MG63 (cell line): ENCODE data around the gene SLC2A4RG. TPM values are rescaled to one million over a fixed set of nuclear protein-coding genes. Genes with fewer than 3 reads are reported as not detected.

Experiments used
- DNase-seq: peaks from one replicate; pipeline ENCODE4 v3.0.0-alpha.2; 2020
- H3K27me3 ChIP-seq: fragments of 250-450 bp; sonication (Bioruptor Pico); 2 replicates; pipeline ENCODE4 v1.5.1; 2020; ENCODE audit warnings: mild to moderate bottlenecking, moderate library complexity
- H3K36me3 ChIP-seq: fragments of 250-450 bp; sonication (Bioruptor Pico); 2 replicates; pipeline ENCODE4 v1.5.1; 2020; ENCODE audit warnings: mild to moderate bottlenecking, moderate library complexity
- H3K4me3 ChIP-seq: fragments of 250-450 bp; sonication (Bioruptor Pico); 2 replicates; pipeline ENCODE4 v1.5.1; 2020; ENCODE audit warnings: mild to moderate bottlenecking, moderate library complexity
- H3K9me3 ChIP-seq: fragments of 250-450 bp; sonication (Bioruptor Pico); 2 replicates; pipeline ENCODE4 v1.5.1; 2020; ENCODE audit warnings: mild to moderate bottlenecking, moderate library complexity
- total RNA-seq: library from RNA; depleted of rRNA; stranded (reverse); fragments of >200 nt; shearing (Covaris generic); gene quantifications from 2 replicates; pipeline ENCODE4 v1.2.3, GENCODE V29; 2014; ENCODE audit warnings: low replicate concordance

The SLC2A4RG gene
- total RNA-seq, 1 experiment from 2014 or later: 123 TPM

DNA sequence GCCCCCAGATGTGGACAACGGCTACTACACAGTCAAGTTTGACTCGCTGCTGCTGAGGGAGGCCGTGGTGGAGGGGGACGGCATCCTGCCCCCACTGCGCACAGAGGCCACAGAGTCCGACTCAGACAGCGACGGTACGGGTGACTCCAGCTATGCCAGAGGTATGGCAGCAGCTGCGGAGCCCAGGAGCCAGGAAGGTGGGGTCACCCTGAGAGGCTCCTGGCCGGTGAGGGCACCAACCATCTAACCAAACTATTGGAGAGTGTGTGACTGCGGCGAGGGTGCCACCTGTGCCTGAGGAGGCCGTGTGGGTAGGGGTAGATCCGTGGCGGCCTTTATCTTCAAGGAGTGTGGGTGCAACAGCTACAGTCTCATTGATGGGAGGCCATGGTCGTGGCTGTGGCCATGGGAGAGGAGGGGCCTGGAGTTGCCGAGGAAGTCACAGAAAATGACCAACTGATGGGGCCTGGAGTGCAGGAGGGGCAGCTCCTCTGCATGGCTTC, 5.9 kb upstream of the SLC2A4RG start:
- Histone ChIP-seq H3K4me3 (no peak overlapping the region), H3K36me3 (peaks cover 36% of the 10 kb centered on the region), H3K9me3 (no peaks in the 10 kb centered on the region), H3K27me3 (no peaks in the 10 kb centered on the region)
- DNase-seq: no peak

DNA sequence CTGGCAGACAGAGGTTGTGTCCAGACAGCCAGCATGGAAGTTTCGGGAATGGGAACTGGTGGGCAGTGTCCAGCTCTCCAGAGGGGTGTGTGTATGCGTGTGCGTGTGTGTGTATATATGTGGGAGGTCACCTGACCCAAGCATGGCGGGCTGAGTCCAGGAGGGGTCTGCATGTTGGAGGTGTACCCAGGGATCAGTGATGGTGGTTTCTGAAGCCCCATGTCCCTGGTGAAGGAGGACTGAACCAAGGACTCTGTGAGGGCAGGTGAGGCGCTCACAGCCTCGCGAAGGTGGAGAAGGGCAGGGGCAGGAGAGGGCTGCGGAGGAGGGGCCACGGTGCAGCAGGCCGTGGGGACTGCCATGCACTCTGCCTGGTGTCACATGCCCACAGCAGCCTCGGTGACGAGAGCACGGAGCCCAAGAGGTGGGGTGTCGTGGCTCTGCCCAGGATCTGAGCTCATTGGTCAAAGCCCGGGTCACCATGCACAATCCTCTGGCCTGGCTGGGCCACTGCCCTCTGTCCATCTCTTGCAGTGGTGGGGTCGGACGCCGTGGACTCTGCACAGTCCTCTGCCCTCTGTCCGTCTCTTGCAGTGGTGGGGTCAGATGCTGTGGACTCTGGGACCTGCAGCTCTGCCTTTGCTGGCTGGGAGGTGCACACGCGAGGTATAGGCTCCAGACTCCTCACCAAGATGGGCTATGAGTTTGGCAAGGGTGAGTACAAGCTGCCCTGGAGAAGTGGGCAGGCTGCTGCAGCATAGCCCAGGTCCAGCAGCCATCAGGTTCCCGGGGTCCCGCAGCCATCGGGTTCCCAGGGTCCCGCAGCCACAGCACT, 5.2 kb upstream of the SLC2A4RG start:
- no peak for DNase-seq
- H3K9me3 ChIP-seq: no peaks in the 10 kb centered on the region
- H3K36me3 ChIP-seq: peaks cover 37% of the 10 kb centered on the region
- H3K4me3 ChIP-seq: no peak overlapping the region
- H3K27me3 ChIP-seq: no peaks in the 10 kb centered on the region

DNA sequence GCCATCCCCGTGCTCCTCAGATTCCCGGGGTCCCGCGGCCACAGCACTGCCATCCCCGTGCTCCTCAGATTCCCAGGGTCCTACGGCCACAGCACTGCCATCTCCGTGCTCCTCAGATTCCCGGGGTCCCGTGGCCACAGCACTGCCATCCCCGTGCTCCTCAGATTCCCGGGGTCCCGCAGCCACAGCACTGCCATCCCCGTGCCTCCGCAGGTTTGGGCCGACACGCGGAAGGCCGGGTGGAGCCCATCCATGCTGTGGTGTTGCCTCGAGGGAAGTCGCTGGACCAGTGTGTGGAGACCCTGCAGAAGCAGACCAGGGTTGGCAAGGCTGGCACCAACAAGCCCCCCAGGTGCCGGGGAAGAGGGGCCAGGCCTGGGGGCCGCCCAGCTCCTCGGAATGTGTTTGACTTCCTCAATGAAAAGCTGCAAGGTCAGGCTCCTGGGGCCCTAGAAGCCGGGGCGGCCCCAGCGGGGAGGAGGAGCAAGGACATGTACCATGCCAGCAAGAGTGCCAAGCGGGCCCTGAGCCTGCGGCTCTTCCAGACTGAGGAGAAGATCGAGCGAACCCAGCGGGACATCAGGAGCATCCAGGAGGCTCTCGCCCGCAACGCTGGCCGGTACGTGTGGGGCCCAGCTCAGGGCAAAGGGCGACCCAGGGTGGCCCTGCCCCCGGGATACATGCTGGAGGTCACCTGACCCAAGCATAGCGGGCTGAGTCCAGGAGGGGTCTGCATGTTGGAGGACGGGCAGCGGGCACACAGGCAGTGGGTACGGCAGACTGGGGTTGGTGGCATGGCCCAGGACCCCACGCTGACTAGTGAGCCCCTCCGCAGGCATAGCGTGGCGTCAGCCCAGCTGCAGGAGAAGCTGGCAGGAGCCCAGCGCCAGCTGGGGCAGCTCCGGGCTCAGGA, 4.4 kb upstream of the SLC2A4RG start:
- H3K36me3 ChIP-seq: peaks cover 30% of the 10 kb centered on the region
- H3K27me3 ChIP-seq: no peaks in the 10 kb centered on the region
- DNase-seq: no peak
- no peaks in the 10 kb centered on the region for H3K9me3 ChIP-seq
- no peak overlapping the region for H3K4me3 ChIP-seq

DNA sequence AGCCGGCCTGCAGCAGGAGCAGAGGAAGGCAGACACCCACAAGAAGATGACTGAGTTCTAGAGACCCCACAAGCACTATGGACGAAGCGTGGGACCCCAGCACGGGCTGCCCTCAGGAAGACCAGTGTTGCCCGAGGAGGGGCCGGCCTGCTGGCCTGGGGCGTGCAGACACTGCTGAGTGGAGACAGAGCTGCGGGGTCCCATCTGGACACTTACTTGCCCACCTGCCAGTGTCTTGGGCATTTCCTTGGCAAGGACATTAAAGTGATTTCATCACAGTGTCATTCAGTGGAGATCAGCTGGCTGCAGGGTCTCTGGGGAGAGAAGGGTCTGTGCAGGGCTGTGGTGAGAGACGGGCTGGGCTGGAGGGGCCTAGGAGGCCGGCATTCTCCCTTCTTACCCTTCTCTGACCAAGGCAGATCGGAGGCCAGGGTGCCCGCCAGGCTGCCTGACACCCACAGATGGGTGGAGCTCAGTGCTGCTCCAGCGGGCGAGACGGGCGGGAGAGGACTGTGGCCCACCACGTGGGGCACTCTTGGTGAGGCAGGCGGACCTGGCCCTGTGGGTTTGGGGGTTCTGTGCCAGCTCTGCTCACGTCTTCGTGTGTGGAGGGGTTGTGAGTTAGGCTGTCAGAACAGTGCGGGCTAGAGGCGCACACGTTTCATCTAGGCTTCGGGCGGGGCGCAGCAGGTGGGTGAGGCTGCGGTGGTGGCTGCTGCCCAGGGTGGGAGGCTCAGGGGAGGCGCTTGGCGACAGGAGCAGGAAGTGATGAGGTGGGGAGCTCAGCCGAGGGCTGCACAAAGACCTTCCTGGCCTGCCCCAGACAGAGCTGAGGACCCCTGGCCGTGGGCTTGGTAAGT, 3.5 kb upstream of the SLC2A4RG start, which contains the start of gene LIME1:
Gene LIME1 (plus strand): TSS at position 806 of the 860 bp plus-strand sequence. CDS start 886 bp downstream, outside the sequence.
- DNase-seq: no peak
- no peaks in the 10 kb centered on the region for H3K9me3 ChIP-seq
- no peak within 1 kb of the TSS for H3K4me3 ChIP-seq
- no peaks in the 10 kb centered on the region for H3K27me3 ChIP-seq
- peaks cover 29% of the 10 kb centered on the region for H3K36me3 ChIP-seq

DNA sequence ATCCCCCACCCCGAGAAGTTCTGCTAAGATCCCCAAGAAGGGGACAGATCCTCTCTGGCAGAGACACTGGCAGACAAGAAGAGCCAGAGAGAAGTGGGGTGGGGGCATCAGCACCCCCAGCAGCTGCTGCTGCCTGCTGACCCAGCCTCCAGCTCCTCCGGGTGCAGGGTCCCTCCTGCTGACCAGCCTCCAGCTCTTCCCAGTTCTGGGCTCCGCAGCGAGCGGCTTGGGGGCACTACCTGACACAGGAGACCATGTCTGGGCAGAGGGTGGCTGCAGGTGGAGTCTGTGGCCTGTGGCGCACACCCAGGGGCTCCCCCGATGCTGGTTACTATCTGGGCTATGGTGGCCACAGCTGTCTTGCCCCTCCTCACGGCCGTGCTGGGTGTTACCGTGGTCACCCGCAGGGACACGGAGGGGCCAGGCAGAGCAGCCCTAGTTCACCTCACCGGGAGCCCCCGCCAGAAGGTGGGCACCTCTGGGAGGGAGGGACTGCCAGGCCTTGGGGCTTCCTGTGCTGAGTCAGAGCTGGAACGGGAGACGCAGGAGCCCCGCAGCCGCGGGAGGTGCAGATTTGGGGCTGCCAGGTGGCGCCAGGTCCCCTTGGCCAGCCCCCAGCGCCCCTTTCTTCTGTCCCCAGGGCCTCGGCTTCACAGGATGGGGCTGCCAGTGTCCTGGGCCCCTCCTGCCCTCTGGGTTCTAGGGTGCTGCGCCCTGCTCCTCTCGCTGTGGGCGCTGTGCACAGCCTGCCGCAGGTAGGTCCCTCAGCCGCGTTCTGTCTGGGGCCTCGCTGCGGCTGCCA, 2.5 kb upstream of the SLC2A4RG start:
- Histone ChIP-seq H3K4me3 (no peak overlapping the region), H3K27me3 (no peaks in the 10 kb centered on the region), H3K36me3 (peaks cover 39% of the 10 kb centered on the region), H3K9me3 (no peaks in the 10 kb centered on the region)
- no peak for DNase-seq

DNA sequence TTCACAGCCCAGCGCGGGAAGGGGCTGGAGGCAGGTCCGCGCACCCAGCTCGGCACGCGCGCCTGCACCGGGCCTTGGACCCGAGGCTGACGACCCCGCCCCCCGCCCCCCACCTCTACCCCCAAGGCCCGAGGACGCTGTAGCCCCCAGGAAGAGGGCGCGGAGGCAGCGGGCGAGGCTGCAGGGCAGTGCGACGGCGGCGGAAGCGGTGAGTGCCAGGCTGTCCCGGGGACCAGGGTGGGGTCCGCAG, 2.0 kb upstream of the SLC2A4RG start:
- Histone ChIP-seq H3K36me3 (peaks cover 41% of the 10 kb centered on the region), H3K27me3 (no peaks in the 10 kb centered on the region), H3K9me3 (no peaks in the 10 kb centered on the region), H3K4me3 (no peak overlapping the region)
- no peak for DNase-seq

DNA sequence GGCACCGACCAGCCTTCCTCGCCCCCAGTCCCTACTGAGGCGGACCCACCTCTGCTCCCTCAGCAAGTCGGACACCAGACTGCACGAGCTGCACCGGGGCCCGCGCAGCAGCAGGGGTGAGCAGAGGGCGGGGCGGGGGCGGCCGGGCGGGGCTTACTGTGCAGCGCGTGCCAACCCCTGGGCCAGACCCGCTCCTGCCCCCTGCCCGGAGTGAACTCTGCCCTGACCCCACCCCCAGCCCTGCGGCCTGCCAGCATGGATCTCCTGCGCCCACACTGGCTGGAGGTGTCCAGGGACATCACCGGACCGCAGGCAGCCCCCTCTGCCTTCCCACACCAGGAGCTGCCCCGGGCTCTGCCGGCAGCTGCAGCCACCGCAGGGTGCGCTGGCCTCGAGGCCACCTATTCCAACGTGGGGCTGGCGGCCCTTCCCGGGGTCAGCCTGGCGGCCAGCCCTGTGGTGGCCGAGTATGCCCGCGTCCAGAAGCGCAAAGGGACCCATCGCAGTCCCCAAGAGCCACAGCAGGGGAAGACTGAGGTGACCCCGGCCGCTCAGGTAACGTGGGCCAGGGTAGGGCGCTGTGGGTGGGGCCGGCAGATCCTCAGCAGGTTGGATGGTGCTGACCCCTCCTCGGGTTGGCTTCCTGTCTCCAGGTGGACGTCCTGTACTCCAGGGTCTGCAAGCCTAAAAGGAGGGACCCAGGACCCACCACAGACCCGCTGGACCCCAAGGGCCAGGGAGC, 1.5 kb upstream of the SLC2A4RG start:
- Histone ChIP-seq H3K27me3 (no peaks in the 10 kb centered on the region), H3K36me3 (peaks cover 40% of the 10 kb centered on the region), H3K9me3 (no peaks in the 10 kb centered on the region), H3K4me3 (no peak overlapping the region)
- no peak for DNase-seq

DNA sequence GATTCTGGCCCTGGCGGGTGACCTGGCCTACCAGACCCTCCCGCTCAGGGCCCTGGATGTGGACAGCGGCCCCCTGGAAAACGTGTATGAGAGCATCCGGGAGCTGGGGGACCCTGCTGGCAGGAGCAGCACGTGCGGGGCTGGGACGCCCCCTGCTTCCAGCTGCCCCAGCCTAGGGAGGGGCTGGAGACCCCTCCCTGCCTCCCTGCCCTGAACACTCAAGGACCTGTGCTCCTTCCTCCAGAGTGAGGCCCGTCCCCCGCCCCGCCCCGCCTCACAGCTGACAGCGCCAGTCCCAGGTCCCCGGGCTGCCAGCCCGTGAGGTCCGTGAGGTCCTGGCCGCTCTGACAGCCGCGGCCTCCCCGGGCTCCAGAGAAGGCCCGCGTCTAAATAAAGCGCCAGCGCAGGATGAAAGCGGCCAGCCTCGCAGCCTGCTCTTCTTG, 868 bp upstream of the SLC2A4RG start:
- Histone ChIP-seq H3K9me3 (no peaks in the 10 kb centered on the region), H3K27me3 (no peaks in the 10 kb centered on the region), H3K36me3 (peaks cover 42% of the 10 kb centered on the region), H3K4me3 (no peak overlapping the region)
- DNase-seq: no peak

DNA sequence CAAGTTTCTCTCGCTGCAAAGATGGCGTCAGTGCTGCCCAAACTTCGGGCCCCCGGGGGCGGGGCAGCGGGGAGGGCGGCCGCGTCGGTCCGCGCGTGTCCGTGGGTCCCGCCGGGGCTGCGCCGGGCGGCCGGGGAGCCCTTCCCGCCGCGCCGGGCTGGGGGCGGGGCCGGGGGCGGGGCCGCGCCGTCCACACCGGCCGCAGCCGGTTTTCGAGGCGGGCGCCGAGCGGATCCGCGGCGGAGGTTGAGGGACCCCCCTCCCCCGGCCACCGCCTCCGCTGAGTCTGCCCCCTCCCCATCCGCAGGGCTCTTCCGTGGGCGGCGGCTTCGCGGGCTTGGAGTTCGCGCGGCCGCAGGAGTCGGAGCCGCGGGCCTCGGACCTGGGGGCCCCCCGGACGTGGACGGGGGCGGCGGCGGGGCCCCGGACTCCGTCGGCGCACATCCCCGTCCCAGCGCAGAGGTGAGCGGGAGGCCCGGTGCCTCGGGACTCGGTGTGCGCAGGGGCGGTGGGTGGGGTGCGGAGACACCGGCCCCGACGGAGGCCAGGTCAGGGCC, 572 bp downstream of the SLC2A4RG start:
- peak; percentile 76 for DNase-seq
- no peaks in the 10 kb centered on the region for H3K27me3 ChIP-seq
- H3K9me3 ChIP-seq: no peaks in the 10 kb centered on the region
- H3K4me3 ChIP-seq: peak overlapping the region; percentile 86
- H3K36me3 ChIP-seq: peaks cover 44% of the 10 kb centered on the region

DNA sequence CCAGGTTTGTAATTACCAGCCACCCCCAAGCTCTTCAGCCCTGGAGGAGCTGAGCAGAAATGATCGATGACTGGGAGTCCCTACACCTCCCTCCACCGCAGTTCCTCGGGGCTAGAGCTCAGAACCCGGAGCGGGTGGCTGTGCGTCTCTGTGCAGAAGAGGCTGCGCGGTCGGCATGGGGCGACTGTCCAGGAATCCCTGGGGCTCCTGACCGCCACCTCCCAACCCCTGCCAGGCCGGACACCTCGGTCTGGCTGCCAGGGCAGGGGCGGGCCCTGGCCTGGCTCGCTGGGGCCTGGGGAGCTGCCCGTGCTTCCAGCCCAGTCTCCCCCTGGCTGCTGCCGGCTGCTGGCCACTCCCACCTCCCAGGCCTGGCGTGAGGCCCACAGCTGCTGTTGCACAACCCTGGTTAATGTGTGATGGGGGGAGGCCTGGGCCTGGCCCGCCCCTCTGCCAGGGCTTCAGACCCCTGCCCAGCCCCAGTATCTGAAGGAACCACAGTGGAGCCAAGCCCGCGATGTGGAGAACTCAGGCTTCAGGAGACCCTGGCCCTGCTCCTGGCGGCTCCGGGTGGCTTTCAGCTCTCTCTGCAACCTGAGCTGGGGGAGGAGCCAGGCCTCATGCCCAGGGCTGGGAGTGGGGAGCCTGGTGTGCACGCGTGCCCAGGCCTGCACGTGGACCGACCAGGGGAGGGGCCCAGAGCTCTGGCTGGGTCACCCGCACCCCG, 1.2 kb downstream of the SLC2A4RG start:
- Histone ChIP-seq H3K9me3 (no peaks in the 10 kb centered on the region), H3K27me3 (no peaks in the 10 kb centered on the region), H3K36me3 (peaks cover 40% of the 10 kb centered on the region), H3K4me3 (peak overlapping the region; percentile 86)
- peak; percentile 96 for DNase-seq

DNA sequence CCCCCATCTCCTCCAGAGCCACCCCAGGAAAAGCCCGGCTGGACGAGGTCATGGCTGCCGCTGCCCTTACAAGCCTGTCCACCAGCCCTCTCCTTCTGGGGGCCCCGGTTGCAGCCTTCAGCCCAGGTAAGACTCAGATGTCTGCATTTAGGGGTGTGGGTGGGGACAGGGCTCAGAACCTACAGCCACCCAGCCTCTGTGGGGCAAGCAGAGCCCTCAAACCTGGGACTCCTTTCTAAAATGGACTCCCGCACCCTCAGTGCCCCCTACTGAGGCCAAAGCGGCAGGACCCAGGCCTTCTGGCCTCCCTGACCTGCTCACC, 1.7 kb downstream of the SLC2A4RG start:
- H3K27me3 ChIP-seq: no peaks in the 10 kb centered on the region
- H3K36me3 ChIP-seq: peaks cover 37% of the 10 kb centered on the region
- H3K4me3 ChIP-seq: peak overlapping the region; percentile 86
- no peak for DNase-seq
- no peaks in the 10 kb centered on the region for H3K9me3 ChIP-seq

DNA sequence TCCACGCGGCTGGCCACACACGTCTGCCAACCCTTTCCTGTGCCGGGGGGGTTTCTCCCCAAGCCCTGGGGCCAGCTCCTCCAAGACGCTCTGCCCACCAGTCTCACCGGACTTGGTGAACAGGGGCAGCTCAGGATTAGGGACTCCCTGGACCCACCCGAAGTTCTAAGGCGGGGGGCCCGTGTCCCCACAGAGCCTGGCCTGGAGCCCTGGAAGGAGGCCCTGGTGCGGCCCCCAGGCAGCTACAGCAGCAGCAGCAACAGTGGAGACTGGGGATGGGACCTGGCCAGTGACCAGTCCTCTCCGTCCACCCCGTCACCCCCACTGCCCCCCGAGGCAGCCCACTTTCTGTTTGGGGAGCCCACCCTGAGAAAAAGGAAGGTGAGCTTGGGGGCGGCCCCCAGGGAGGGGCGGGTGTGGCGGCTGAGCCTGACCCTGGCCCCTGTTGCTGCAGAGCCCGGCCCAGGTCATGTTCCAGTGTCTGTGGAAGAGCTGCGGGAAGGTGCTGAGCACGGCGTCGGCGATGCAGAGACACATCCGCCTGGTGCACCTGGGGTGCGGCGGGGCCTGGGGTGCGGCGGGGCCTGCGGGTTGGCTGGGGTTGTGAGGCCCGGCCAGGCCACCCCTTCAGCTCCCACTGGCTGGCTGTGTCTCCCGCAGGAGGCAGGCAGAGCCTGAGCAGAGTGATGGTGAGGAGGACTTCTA, 2.3 kb downstream of the SLC2A4RG start:
- no peaks in the 10 kb centered on the region for H3K9me3 ChIP-seq
- peaks cover 37% of the 10 kb centered on the region for H3K36me3 ChIP-seq
- H3K27me3 ChIP-seq: no peaks in the 10 kb centered on the region
- H3K4me3 ChIP-seq: peak overlapping the region; percentile 86
- no peak for DNase-seq

DNA sequence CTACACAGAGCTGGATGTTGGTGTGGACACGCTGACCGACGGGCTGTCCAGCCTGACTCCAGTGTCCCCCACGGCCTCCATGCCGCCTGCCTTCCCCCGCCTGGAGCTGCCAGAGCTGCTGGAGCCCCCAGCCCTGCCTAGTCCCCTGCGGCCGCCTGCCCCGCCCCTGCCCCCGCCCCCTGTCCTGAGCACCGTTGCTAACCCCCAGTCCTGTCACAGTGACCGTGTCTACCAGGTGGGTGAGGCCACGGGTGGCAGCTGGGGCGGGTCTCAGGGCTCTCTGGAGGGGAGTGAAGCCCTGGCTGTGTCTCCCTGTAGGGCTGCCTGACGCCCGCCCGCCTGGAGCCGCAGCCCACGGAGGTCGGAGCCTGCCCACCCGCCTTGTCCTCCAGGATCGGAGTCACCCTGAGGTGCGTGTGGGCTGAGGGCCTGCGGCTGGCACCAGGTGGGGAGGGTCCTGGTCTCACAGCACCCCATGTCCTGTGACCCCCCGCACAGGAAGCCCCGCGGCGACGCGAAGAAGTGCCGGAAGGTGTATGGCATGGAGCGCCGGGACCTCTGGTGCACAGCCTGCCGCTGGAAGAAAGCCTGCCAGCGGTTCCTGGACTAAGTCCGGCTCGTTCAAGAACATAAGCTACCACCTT, 2.9 kb downstream of the SLC2A4RG start:
- no peaks in the 10 kb centered on the region for H3K27me3 ChIP-seq
- H3K4me3 ChIP-seq: no peak overlapping the region
- no peak for DNase-seq
- H3K9me3 ChIP-seq: no peaks in the 10 kb centered on the region
- peaks cover 37% of the 10 kb centered on the region for H3K36me3 ChIP-seq
